Fibroblast of villous mesenchyme (primary cell): ENCODE results near the gene TSPAN5. TPM values are rescaled to one million over a fixed set of nuclear protein-coding genes. Genes with fewer than 3 reads are reported as not detected.

ENCODE experiments used
- DNase-seq: peaks from one replicate; pipeline ENCODE4 v3.0.0-alpha.2; 2010; ENCODE audit warnings: low read depth
- H3K4me3 ChIP-seq: 2 replicates; pipeline ENCODE4 v1.5.1; 2011; ENCODE audit warnings: low read depth, mild to moderate bottlenecking, low read length
- total RNA-seq: library from RNA; depleted of rRNA; stranded (reverse); fragments of >200 nt; gene quantifications from 2 replicates; pipeline ENCODE4 v1.2.3, GENCODE V29; 2012
- TF ChIP-seq, protein P1 (sequence below): IDR thresholded peaks from 2 replicates; pipeline ENCODE4 v1.5.1; 2012; ENCODE audit warnings: low read depth, mild to moderate bottlenecking, low read length; ENCODE audit not compliant: insufficient read depth

TSPAN5 gene
- total RNA-seq, 1 donor, result 50.5 TPM

GRCh38 chr4:98663226-98664006, 5.0 kb upstream of the TSPAN5 start:
- no peak for DNase-seq
- no peak overlapping the region for H3K4me3 ChIP-seq
- TF ChIP-seq, protein P1, sequence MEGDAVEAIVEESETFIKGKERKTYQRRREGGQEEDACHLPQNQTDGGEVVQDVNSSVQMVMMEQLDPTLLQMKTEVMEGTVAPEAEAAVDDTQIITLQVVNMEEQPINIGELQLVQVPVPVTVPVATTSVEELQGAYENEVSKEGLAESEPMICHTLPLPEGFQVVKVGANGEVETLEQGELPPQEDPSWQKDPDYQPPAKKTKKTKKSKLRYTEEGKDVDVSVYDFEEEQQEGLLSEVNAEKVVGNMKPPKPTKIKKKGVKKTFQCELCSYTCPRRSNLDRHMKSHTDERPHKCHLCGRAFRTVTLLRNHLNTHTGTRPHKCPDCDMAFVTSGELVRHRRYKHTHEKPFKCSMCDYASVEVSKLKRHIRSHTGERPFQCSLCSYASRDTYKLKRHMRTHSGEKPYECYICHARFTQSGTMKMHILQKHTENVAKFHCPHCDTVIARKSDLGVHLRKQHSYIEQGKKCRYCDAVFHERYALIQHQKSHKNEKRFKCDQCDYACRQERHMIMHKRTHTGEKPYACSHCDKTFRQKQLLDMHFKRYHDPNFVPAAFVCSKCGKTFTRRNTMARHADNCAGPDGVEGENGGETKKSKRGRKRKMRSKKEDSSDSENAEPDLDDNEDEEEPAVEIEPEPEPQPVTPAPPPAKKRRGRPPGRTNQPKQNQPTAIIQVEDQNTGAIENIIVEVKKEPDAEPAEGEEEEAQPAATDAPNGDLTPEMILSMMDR, result no peak

- no peak for DNase-seq
- TF ChIP-seq, protein P1, result no peak
- no peak overlapping the region for H3K4me3 ChIP-seq
These were observed 4.3 kb upstream of the TSPAN5 start for GRCh38 chr4:98662626-98663225.

DNA sequence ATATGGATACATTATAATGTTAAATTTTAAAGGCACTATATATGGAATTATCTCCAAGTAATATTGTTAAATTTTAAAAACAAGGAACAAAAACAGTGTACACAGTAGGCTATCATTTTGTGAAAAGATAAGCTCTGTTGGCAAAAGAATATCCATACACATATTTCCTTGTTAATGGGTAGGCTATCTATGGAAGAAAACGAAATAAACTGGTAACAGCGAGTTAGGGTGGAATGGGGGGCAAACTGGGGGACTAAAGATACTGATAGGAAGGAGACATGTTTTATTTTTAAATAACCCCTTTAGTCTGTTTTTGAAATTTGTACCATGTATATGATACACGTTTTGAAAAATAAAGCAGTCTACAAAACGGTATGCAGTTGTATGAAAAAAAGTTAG, 3.6 kb upstream of the TSPAN5 start:
- no peak for DNase-seq
- no peak overlapping the region for H3K4me3 ChIP-seq
- TF ChIP-seq, protein P1, result no peak

GRCh38 chr4:98661371-98662054, 3.1 kb upstream of the TSPAN5 start:
- DNase-seq, result peak; percentile 67
- TF ChIP-seq, protein P1, result no peak
- no peak overlapping the region for H3K4me3 ChIP-seq

- TF ChIP-seq, protein P1, result no peak
- H3K4me3 ChIP-seq, result peak overlapping the region; percentile 85
- peak; percentile 65 for DNase-seq
These were observed 1.5 kb upstream of the TSPAN5 start for GRCh38 chr4:98659741-98660462.

GRCh38 chr4:98659106-98659592, 738 bp upstream of the TSPAN5 start:
- H3K4me3 ChIP-seq, result peak overlapping the region; percentile 85
- DNase-seq, result peak; percentile 61
- TF ChIP-seq, protein P1, result peak; percentile 26
